GM11168 (cell line): Measurements from ENCODE around the gene MINDY2.
"Not testable (repeated sequence)": the region's sequence is repeated elsewhere in the genome, so short reads cannot be mapped to it uniquely, and the experiment has no call there.

Experiments used
- in situ Hi-C: fragments of 300-500 bp; cut with MboI; formaldehyde crosslinking; loops from one replicate; pipeline ENCODE4 v1.12.0; 2022; ENCODE audit warnings: low sequenced_read_pairs; ENCODE audit not compliant: unreplicated experiment

Gene MINDY2

GRCh38 chr15:58795825-58796224 lies 24.7 kb downstream of the MINDY2 start:
- in situ Hi-C loops: no loop called here

GRCh38 chr15:58797505-58797904 lies 26.4 kb downstream of the MINDY2 start:
- in situ Hi-C loops: no loop called here

- in situ Hi-C loops: no loop called here
Measured at GRCh38 chr15:58805095-58805494, 34.0 kb downstream of the MINDY2 start.

- in situ Hi-C loops: not testable (repeated sequence)
Measured at GRCh38 chr15:58823267-58823666, 52.2 kb downstream of the MINDY2 start.

- in situ Hi-C loops: no loop called here
Measured at GRCh38 chr15:58830556-58830955, 59.5 kb downstream of the MINDY2 start.

- in situ Hi-C loops: not testable (repeated sequence)
Measured at GRCh38 chr15:58833681-58834426, 62.8 kb downstream of the MINDY2 start.

GRCh38 chr15:58839485-58839884 lies 68.4 kb downstream of the MINDY2 start:
- in situ Hi-C loops: no loop called here

GRCh38 chr15:58840048-58840447 lies 68.9 kb downstream of the MINDY2 start:
- in situ Hi-C loops: no loop called here

GRCh38 chr15:58842713-58843396 lies 71.8 kb downstream of the MINDY2 start:
- in situ Hi-C loops: no loop called here

GRCh38 chr15:58851205-58851604 lies 80.1 kb downstream of the MINDY2 start:
- in situ Hi-C loops: not testable (repeated sequence)

- in situ Hi-C loops: no loop called here
Measured at GRCh38 chr15:58852347-58852746, 81.2 kb downstream of the MINDY2 start.

GRCh38 chr15:58854593-58854992 lies 83.5 kb downstream of the MINDY2 start:
- in situ Hi-C loops: no loop called here

GRCh38 chr15:58856086-58856485 lies 85.0 kb downstream of the MINDY2 start:
- in situ Hi-C loops: no loop called here

- in situ Hi-C loops: not testable (repeated sequence)
Measured at GRCh38 chr15:58856621-58857020, 85.5 kb downstream of the MINDY2 start.

- in situ Hi-C loops: no loop called here
Measured at GRCh38 chr15:58862326-58862725, 91.2 kb downstream of the MINDY2 start.

GRCh38 chr15:58864602-58865424 lies 93.7 kb downstream of the MINDY2 start:
- in situ Hi-C loops: no loop called here

- in situ Hi-C loops: no loop called here
Measured at GRCh38 chr15:58865425-58865880, 94.4 kb downstream of the MINDY2 start.

GRCh38 chr15:58867926-58868325 lies 96.8 kb downstream of the MINDY2 start:
- in situ Hi-C loops: no loop called here

- in situ Hi-C loops: no loop called here
Measured at GRCh38 chr15:58870451-58870850, 99.3 kb downstream of the MINDY2 start.

GRCh38 chr15:58873267-58873666 lies 102.2 kb downstream of the MINDY2 start:
- in situ Hi-C loops: no loop called here

- in situ Hi-C loops: no loop called here
Measured at GRCh38 chr15:58875343-58875742, 104.2 kb downstream of the MINDY2 start.
